ENCODE measurements around the gene PPP1R3A.

DNA sequence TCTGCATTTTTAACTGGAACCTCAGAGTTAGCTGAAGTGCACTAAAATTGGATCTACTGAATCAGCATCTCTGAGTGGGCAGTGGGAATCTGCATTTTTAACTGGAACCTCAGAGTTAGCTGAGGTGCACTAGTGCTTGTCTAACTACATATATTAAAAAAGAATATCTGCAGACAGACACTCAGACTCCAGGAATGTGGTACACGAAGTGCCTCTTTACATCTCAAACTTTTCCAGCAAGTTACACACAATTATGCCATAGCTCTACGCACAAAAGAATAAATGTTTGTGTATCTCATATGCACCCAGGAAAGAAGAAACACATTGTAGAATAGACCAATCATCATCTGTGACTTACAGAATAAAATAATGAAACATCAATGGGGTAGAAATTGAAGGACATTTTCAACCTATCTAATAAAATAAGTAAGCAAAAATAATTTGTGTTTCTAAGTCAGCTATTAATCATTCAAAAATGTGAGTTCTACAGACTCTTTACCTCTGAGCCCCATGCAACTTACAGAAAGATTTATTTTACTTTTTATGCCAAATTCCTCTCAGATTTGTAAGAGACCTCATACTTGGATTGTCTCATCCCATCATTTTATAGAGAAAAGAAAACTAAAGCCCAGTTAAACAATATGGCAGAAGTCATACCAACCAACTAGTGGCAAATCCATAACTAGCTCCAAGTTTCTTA is 28.3 kb downstream of the PPP1R3A start:
- TF ChIP-seq, protein P1, sequence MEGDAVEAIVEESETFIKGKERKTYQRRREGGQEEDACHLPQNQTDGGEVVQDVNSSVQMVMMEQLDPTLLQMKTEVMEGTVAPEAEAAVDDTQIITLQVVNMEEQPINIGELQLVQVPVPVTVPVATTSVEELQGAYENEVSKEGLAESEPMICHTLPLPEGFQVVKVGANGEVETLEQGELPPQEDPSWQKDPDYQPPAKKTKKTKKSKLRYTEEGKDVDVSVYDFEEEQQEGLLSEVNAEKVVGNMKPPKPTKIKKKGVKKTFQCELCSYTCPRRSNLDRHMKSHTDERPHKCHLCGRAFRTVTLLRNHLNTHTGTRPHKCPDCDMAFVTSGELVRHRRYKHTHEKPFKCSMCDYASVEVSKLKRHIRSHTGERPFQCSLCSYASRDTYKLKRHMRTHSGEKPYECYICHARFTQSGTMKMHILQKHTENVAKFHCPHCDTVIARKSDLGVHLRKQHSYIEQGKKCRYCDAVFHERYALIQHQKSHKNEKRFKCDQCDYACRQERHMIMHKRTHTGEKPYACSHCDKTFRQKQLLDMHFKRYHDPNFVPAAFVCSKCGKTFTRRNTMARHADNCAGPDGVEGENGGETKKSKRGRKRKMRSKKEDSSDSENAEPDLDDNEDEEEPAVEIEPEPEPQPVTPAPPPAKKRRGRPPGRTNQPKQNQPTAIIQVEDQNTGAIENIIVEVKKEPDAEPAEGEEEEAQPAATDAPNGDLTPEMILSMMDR (IDR thresholded peaks at IDR 0.05): no peak
- TF ChIP-seq POLR2A (IDR thresholded peaks at IDR 0.05): no peak

Measured in heart left ventricle (tissue), 13 donors.